SH-SY5Y (cell line): Measurements from ENCODE around the gene MLLT1.

ENCODE experiments used
- GATA2 ChIP-seq: IDR thresholded peaks from 2 replicates; pipeline ENCODE4 v1.6.1; 2011; ENCODE audit warnings: mild to moderate bottlenecking, low read depth, low read length
- GATA3 ChIP-seq: IDR thresholded peaks from 2 replicates; pipeline ENCODE4 v1.6.1; 2011; ENCODE audit warnings: low read depth, mild to moderate bottlenecking, low read length, moderate library complexity

GRCh38 chr19:6173190-6173589 is 106.6 kb downstream of the MLLT1 start:
- TF ChIP-seq GATA3 (no peak), GATA2 (no peak)
